Cardiac septum (tissue), 1 donor: ENCODE measurements around the gene FAM174C. TPM values are rescaled to one million over a fixed set of nuclear protein-coding genes. Genes with fewer than 3 reads are reported as not detected.

Experiments used
- DNase-seq: peaks from one replicate; pipeline ENCODE4 v3.0.0-alpha.2; 2020; ENCODE audit warnings: low spot score
- intact Hi-C: fragments of 100-400 bp; cut with DNase I; formaldehyde crosslinking; loops from one replicate; pipeline ENCODE4 v1.14.0; 2022
- total RNA-seq: library from RNA; stranded (reverse); fragmentation: NEBNext Ultra II Directional; extraction: Animal tissue kit (Norgen Biotek cat#: 25700); gene quantifications from one replicate; pipeline ENCODE4 v1.2.1, GENCODE V29; 2021
- donor health status: DM: no; HTN: no; CAD: no.

The FAM174C gene
- total RNA-seq, 1 donor from 2014 or later = 20.0 TPM

- peak; percentile 96 for DNase-seq
- intact Hi-C loops = no loop called here
Observed at GRCh38 chr19:1259206-1259875, 16.0 kb upstream of the FAM174C start.

GRCh38 chr19:1259876-1260748 is 15.2 kb upstream of the FAM174C start:
- intact Hi-C loops = no loop called here
- DNase-seq = no peak

- DNase-seq = peak; percentile 99
- intact Hi-C loops = no loop called here
Observed at GRCh38 chr19:1260749-1261537, 14.4 kb upstream of the FAM174C start.

- intact Hi-C loops = no loop called here
- no peak for DNase-seq
Observed at GRCh38 chr19:1261538-1261797, 13.9 kb upstream of the FAM174C start.

GRCh38 chr19:1261798-1262622 is 13.3 kb upstream of the FAM174C start:
- intact Hi-C loops = no loop called here
- no peak for DNase-seq

- DNase-seq = no peak
- intact Hi-C loops = no loop called here
Observed at GRCh38 chr19:1262623-1263123, 12.7 kb upstream of the FAM174C start.

GRCh38 chr19:1263188-1263587 is 12.1 kb upstream of the FAM174C start:
- no peak for DNase-seq
- intact Hi-C loops = no loop called here

- DNase-seq = no peak
Observed at GRCh38 chr19:1264801-1265614, 10.3 kb upstream of the FAM174C start.

GRCh38 chr19:1265615-1266128 is 9.7 kb upstream of the FAM174C start:
- DNase-seq = no peak
- intact Hi-C loops = loop anchor here (1.0 kb wide), 1 partner anchor 16 kb away; no protein-coding TSS in a partner anchor

More at GRCh38 chr19:1264801-1265614, 10.3 kb upstream of the FAM174C start:
- intact Hi-C loops = no loop called here

GRCh38 chr19:1266129-1266915 is 9.0 kb upstream of the FAM174C start:
- peak; percentile 97 for DNase-seq
- intact Hi-C loops = loop anchor here (1.0 kb wide), 1 partner anchor 17 kb away; no protein-coding TSS in a partner anchor

GRCh38 chr19:1266916-1267476 is 8.3 kb upstream of the FAM174C start:
- peak; percentile 93 for DNase-seq
- intact Hi-C loops = loop anchor here (1.0 kb wide), 3 partner anchors 18 to 44 kb away; no protein-coding TSS in a partner anchor

- no peak for DNase-seq
- intact Hi-C loops = loop anchor here (1.0 kb wide), 2 partner anchors 23 to 44 kb away; no protein-coding TSS in a partner anchor
Observed at GRCh38 chr19:1267477-1268225, 7.7 kb upstream of the FAM174C start.

GRCh38 chr19:1268226-1269064 is 6.9 kb upstream of the FAM174C start:
- no peak for DNase-seq
- intact Hi-C loops = no loop called here

GRCh38 chr19:1269065-1269477 is 6.3 kb upstream of the FAM174C start, which contains the start of gene CIRBP:
Gene CIRBP, plus strand, starts transcription at chr19:1269332. Its CDS starts 1,602 bp downstream, at chr19:1270934.
- peak; percentile 100 for DNase-seq
- intact Hi-C loops = no loop called here
